Pancreas (tissue), 10 donors: Measurements from ENCODE around the gene POLR2C. TPM values are rescaled to one million over a fixed set of nuclear protein-coding genes. Genes with fewer than 3 reads are reported as not detected.
A peak's percentile ranks its signal among the peaks of the same experiment; 100 is the strongest.

Experiments used
- ATAC-seq, 4 donors: fragments of 200-7000 bp; cut with Tn5 transposase; one replicate each; pipeline versions ENCODE4 v1.8.0 to v1.9.1; 2020; ENCODE audit warnings: mild to moderate bottlenecking in 4 of 4, moderate library complexity in 4 of 4
- DNase-seq, 6 donors: peaks; one replicate each; pipeline ENCODE4 v3.0.0-alpha.2; 2020
- FAIRE-seq: peaks from 2 replicates; lab custom pipeline; 2012; peaks lifted over from hg19 to GRCh38; lab: Jason Lieb, UNC
- H3K27ac ChIP-seq, 4 donors: fragments of 200-600 bp; sonication (generic); 1 replicate in 3 of 4; 2 replicates in 1 of 4; pipeline versions ENCODE4 v1.5.0 to v1.8.0; 2020
- H3K27me3 ChIP-seq, 4 donors: fragments of 200-600 bp; one replicate each; pipeline ENCODE4 v1.8.0; 2021
- H3K36me3 ChIP-seq, 3 donors: fragments of 200-600 bp; sonication (generic) in 1 of 3; one replicate each; pipeline versions ENCODE4 v1.5.0 to v1.8.0; 2020 to 2021
- H3K4me1 ChIP-seq, 3 donors: fragments of 200-600 bp; one replicate each; pipeline ENCODE4 v1.8.0; 2021
- H3K4me3 ChIP-seq, 4 donors: fragments of 200-600 bp; sonication (generic) in 2 of 4; one replicate each; pipeline versions ENCODE4 v1.5.0 to v1.8.0; 2020 to 2021
- H3K9me3 ChIP-seq, 4 donors: fragments of 200-600 bp; one replicate each; pipeline ENCODE4 v1.8.0; 2021
- WGBS, 2 donors: extraction: QIAGEN DNeasy Blood & Tissue Kit; methylation state at CpG; one replicate each; pipeline ENCODE4 v1.1.7; 2013; 5-methylcytosine and 5-hydroxymethylcytosine counted together
- intact Hi-C, 3 donors: fragments of 100-400 bp; cut with DNase I; formaldehyde crosslinking; loops; one replicate each; pipeline versions ENCODE4 v1.11.1 to v1.14.2; 2022
- polyA plus RNA-seq, 2 donors: library from polyadenylated mRNA; stranded (reverse); fragments of 200-250 nt; gene quantifications; one replicate each; pipeline ENCODE4 v1.2.3, GENCODE V29; 2013
- total RNA-seq, 6 donors: library from RNA; stranded (reverse); fragmentation: NEBNext Ultra II Directional in 4 of 6; extraction: Animal tissue kit (Norgen Biotek cat#: 25700) in 4 of 6; gene quantifications; one replicate each; pipeline versions ENCODE4 v1.2.1 to v1.2.4, GENCODE V29; 2021 to 2023
- TF ChIP-seq, protein P1 (sequence below), 4 donors: fragments of 200-600 bp; sonication (generic) in 3 of 4; IDR thresholded peaks; one replicate each; pipeline versions ENCODE4 v1.5.0 to v1.8.0; 2021; ENCODE audit warnings: antibody characterized with exemption in 4 of 4
- donor health status: healthy with polysubstance abuse.
- donor health status: DM: no; HTN: no; CAD: no; lungs with moderate emphysema.
- donor health status: DM: no; HTN: no; CAD: no.
- donor health status: control.
- donor health status: control.
- donor health status: Bipolar disorder and iron deficiency.
- donor health status: DM: yes; HTN: yes; CAD: no.
- donor health status: DM: no; HTN: no; CAD: no.
- donor health status: DM: no; HTN: no; CAD: no.
- donor health status: DM: yes; HTN: yes; CAD: no.

POLR2C gene
- total and polyA plus RNA-seq, 8 donors = 20.4 to 43.9 (median 25.1) TPM

- H3K4me1 ChIP-seq = peaks cover 21 to 30% (median 22%) of the 10 kb centered on the region in 3 donors
- H3K36me3 ChIP-seq = peaks cover 2 to 44% (median 22%) of the 10 kb centered on the region in 3 donors
- ATAC-seq (no peak), FAIRE-seq (no peak), DNase-seq (no peak)
- H3K27me3 ChIP-seq = no peaks in the 10 kb centered on the region
- WGBS, 2 donors = 55 to 58% methylated on average over 4 of the region's 4 CpGs
- intact Hi-C loops = no loop called here
- TF ChIP-seq, protein P1, sequence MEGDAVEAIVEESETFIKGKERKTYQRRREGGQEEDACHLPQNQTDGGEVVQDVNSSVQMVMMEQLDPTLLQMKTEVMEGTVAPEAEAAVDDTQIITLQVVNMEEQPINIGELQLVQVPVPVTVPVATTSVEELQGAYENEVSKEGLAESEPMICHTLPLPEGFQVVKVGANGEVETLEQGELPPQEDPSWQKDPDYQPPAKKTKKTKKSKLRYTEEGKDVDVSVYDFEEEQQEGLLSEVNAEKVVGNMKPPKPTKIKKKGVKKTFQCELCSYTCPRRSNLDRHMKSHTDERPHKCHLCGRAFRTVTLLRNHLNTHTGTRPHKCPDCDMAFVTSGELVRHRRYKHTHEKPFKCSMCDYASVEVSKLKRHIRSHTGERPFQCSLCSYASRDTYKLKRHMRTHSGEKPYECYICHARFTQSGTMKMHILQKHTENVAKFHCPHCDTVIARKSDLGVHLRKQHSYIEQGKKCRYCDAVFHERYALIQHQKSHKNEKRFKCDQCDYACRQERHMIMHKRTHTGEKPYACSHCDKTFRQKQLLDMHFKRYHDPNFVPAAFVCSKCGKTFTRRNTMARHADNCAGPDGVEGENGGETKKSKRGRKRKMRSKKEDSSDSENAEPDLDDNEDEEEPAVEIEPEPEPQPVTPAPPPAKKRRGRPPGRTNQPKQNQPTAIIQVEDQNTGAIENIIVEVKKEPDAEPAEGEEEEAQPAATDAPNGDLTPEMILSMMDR (IDR thresholded peaks at IDR 0.05) = no peak
- H3K4me3 ChIP-seq = no peak overlapping the region
- no peaks in the 10 kb centered on the region for H3K9me3 ChIP-seq
- H3K27ac ChIP-seq = peak overlapping the region; percentile 27 to 68 (median 32)
These were observed 10.2 kb downstream of the POLR2C start for GRCh38 chr16:57472665-57473060.

DNA sequence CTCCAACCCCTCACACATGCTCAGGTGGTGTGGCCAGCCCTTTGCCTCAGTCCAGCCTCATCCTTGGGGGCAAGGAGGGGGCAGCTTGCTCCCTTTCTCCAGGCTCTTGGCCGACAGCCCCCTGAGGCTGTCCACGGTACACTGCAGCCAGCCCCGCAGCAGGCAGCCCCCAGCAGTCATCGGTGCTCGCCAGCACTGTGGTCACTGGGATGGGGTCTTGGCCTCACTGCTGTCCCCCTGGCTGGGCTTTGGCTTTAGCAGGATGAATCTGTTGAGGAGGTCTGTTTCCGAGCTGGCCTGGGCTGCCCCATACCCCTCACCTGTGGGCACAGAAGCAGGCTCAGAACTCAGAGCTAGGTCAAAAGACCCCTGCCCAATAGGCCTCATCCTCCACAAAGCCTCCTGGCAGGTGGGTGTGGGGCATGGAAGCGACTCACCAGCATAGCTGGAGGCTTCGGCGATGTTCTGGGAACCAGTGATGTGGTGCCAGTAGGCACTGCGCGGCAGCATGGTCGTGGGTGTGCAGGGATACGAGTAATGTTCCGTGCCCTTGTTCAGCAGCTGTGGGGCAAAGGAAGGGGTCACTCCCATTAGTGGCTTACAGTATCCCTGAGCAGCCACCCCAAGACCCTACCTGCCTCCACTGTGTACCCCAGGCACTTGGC lies 10.8 kb downstream of the POLR2C start:
- FAIRE-seq (no peak), ATAC-seq (no peak), DNase-seq (peak in 1 of 6 donors; percentile 40)
- intact Hi-C loops = no loop called here
- Histone ChIP-seq H3K9me3 (no peaks in the 10 kb centered on the region), H3K27me3 (no peaks in the 10 kb centered on the region), H3K4me1 (peaks cover 21 to 30% (median 22%) of the 10 kb centered on the region in 3 donors), H3K27ac (peak overlapping the region in 1 of 4 donors; percentile 68), H3K4me3 (no peak overlapping the region), H3K36me3 (peaks cover 2 to 38% (median 22%) of the 10 kb centered on the region in 3 donors)
- TF ChIP-seq, protein P1 (IDR thresholded peaks at IDR 0.05) = no peak
- WGBS, 2 donors = 87 to 96% methylated on average over 13 to 14 of the region's 14 CpGs

DNA sequence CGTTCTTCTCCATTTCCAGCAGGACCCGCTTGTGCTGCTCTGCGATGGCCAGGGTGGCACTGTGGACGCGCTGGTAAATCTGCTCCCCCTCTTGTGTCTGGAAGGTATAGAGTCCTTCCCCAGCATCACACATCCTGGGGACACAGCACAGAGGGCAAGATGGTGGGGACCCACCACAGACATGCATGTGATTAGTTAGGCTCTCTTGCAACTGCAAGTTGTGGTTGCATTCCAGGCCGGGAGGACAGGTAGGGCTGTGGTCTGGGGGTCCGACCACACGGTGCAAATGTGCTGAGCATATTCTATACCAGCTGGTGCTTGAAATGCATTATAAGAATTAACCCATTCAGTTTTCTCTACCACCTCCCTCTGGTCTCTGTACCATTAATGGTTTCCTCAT lies 11.4 kb downstream of the POLR2C start:
- Histone ChIP-seq H3K36me3 (peaks cover 2 to 33% (median 18%) of the 10 kb centered on the region in 3 donors), H3K4me3 (no peak overlapping the region), H3K27ac (no peak overlapping the region), H3K9me3 (no peaks in the 10 kb centered on the region), H3K4me1 (peaks cover 21 to 30% (median 22%) of the 10 kb centered on the region in 3 donors), H3K27me3 (no peaks in the 10 kb centered on the region)
- 81 to 83% methylated on average over 8 of the region's 8 CpGs for WGBS, 2 donors
- TF ChIP-seq, protein P1 (IDR thresholded peaks at IDR 0.05) = no peak
- ATAC-seq (no peak), FAIRE-seq (no peak), DNase-seq (no peak)
- intact Hi-C loops = no loop called here

GRCh38 chr16:57474671-57475661 lies 12.5 kb downstream of the POLR2C start:
- Histone ChIP-seq H3K4me1 (peaks cover 21 to 36% (median 22%) of the 10 kb centered on the region in 3 donors), H3K27ac (no peak overlapping the region), H3K4me3 (no peak overlapping the region), H3K36me3 (peaks cover 0 to 23% (median 8%) of the 10 kb centered on the region in 3 donors), H3K27me3 (no peaks in the 10 kb centered on the region), H3K9me3 (no peaks in the 10 kb centered on the region)
- DNase-seq (peak in 1 of 6 donors; percentile 42), ATAC-seq (no peak), FAIRE-seq (no peak)
- TF ChIP-seq, protein P1 (IDR thresholded peaks at IDR 0.05) = no peak
- intact Hi-C loops = no loop called here
- WGBS, 2 donors = 85 to 88% methylated on average over 30 of the region's 30 CpGs
